Measurements from ENCODE around the gene LRRC59. TPM values are rescaled to one million over a fixed set of nuclear protein-coding genes. Genes with fewer than 3 reads are reported as not detected.

LRRC59 gene
- total RNA-seq (2022) (306 and 344 TPM in 2 replicates), Bru-seq, nascent RNA (percentile 97 among the genes with signal in this experiment), BruChase-seq, experiment 1, labeled RNA remaining after a 6-hour chase (percentile 98 among the genes with signal in this experiment), BruChase-seq, experiment 2, labeled RNA remaining after a 2-hour chase (percentile 97 among the genes with signal in this experiment)
- long read RNA-seq, transcript LRRC59-201 (7 exons, 2,910 nt) = major isoform, 547 of 617 reads
- long read RNA-seq, partial matches to known transcripts = 45 of 617 reads
- long read RNA-seq, other reads (novel, unspliced or antisense) = 25 of 617 reads

DNA sequence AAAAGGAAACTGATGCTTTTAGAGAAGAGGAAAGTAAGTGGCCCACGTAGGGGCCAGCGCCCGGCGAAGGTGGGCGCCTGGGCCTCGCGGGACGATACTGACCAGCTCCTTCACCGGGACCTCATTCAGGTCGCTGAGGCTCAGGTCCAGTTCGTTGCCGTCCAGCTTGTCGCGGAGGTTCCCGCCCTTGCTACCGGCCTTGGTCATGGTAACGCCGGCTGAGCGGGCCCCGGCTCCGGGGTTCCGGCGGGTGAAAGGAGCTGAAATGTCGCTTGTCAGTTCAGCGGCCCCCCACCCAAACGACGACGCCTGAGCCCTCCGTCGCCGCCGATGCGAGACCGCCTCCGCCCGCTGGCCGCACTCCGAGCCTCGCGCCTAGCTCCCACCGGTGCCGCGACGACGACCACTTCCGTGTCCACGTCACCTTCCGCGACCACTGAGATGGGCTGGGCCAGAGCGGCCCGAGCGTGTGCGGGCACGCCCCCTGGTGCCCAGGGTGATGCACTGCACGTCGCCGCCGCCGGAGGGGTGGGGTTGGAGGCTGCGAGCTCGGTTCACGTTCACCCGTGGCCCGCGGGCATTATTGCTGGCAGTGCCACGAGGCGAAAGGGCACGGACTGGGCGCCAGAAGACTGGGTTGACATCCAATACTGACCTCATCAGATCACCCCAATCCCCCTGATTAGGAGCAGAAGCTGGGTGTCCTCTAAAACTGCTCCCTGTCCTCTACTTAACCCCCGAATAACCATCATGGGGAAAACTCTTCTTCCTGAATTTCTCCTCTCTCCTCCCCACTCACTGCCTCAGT, at the start of gene LRRC59:
TSS of gene LRRC59 (minus strand) at position 413 of the 808 bp plus-strand sequence. CDS start at position 207, 206 bp downstream.
- H3K36me3 Mint-ChIP-seq (ENCODE audit: insufficient read depth, unreplicated experiment) = peaks cover 31% of the 10 kb centered on the region
- peak; percentile 82 for DNase-seq (ENCODE audit: unreplicated experiment)
- TF ChIP-seq CTCF (IDR thresholded peaks at IDR 0.05; ENCODE audit: unreplicated experiment) = peak; percentile 96
- H3K4me1 Mint-ChIP-seq (ENCODE audit: insufficient read depth, unreplicated experiment) = peaks cover 20% of the 10 kb centered on the region
- BruUV-seq (replicated peaks) = TSS peak; percentile 45
- no peaks in the 10 kb centered on the region for H3K9me3 Mint-ChIP-seq (ENCODE audit: unreplicated experiment)
- CTCF ChIA-PET = interaction anchor here (0.6 to 5.1 kb wide), 44 partner anchors 8 to 550 kb away, joined by 3 to 46 read pairs (median 5); partner anchors contain the start of genes ACSF2, EME1, MRPL27 and RSAD1
- POLR2A ChIA-PET = interaction anchor here (0.5 to 5.1 kb wide), 32 partner anchors 9 to 311 kb away, joined by 3 to 75 read pairs (median 6); partner anchors contain the start of genes ACSF2, ANKRD40, EME1 and MRPL27
- peak within 1 kb of the TSS; percentile 90 for H3K27ac Mint-ChIP-seq (ENCODE audit: low read depth, unreplicated experiment)
- peak within 1 kb of the TSS; percentile 96 for H3K4me3 Mint-ChIP-seq (ENCODE audit: unreplicated experiment)
- intact Hi-C loops (cut with micrococcal nuclease) = loop anchor here (1.0 kb wide), 1 partner anchor 197 kb away; no protein-coding TSS in a partner anchor
- H3K27me3 Mint-ChIP-seq (ENCODE audit: insufficient read depth, unreplicated experiment) = no peaks in the 10 kb centered on the region

- intact Hi-C loops (cut with micrococcal nuclease) = no loop called here
- no peak for TF ChIP-seq CTCF (IDR thresholded peaks at IDR 0.05; ENCODE audit: unreplicated experiment)
- no peaks in the 10 kb centered on the region for H3K9me3 Mint-ChIP-seq (ENCODE audit: unreplicated experiment)
- ChIA-PET CTCF (interaction anchor here (0.6 kb wide), 1 partner anchor 241 kb away, joined by 3 read pairs; no protein-coding TSS in a partner anchor), POLR2A (interaction anchor here (0.6 to 9.6 kb wide), 3 partner anchors 17 to 49 kb away, joined by 3 to 76 read pairs (median 3); partner anchors contain the start of gene ACSF2)
- H3K27ac Mint-ChIP-seq (ENCODE audit: low read depth, unreplicated experiment) = no peak overlapping the region
- H3K36me3 Mint-ChIP-seq (ENCODE audit: insufficient read depth, unreplicated experiment) = no peaks in the 10 kb centered on the region
- H3K4me1 Mint-ChIP-seq (ENCODE audit: insufficient read depth, unreplicated experiment) = peaks cover 14% of the 10 kb centered on the region
- no peaks in the 10 kb centered on the region for H3K27me3 Mint-ChIP-seq (ENCODE audit: insufficient read depth, unreplicated experiment)
- no peak overlapping the region for H3K4me3 Mint-ChIP-seq (ENCODE audit: unreplicated experiment)
- DNase-seq (ENCODE audit: unreplicated experiment) = no peak
- no TSS peak for BruUV-seq (replicated peaks)
Observed at GRCh38 chr17:50445730-50446325, 48.5 kb upstream of the LRRC59 start.

DNA sequence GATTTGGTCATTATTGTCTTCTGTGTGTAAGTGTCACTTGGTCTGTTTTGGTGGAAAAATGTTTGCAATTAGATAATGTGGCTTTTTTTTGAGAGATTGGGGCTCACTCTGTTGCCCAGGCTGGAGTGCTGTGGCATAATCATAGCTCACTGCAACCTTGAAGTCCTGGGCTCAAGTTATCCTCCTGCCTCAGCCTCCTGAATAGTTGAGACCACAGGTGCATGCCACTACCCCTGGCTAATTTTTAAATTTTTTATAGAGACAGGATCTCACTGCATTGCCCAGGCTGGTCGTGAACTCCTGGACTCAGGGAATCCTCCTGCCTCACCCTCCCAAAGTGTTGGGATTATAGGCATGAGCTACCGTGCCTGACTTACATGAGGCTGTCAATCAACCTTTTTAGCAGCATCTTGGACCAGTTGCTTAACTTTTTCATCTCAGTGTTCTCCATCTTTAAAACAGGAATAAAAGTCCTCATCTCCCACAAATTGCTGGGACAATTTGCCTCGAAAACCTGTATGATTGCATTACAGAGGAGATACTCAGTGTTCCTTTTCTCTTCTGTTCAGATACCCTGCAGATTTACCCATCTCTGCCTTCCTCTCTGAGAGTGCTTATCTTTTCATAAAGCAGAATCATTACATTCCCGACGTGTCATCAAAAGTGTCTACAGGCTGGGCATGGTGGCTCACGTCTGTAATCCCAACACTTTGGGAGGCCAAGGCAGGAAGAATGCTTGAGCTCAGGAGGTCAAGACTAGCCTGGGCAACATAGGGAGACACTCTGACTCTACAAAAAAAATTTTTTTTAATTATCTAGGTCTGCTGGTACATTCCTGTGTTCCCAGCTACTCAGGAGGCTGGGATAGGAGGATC, 47.8 kb upstream of the LRRC59 start:
- Mint-ChIP-seq H3K36me3 (ENCODE audit: insufficient read depth, unreplicated experiment) (peaks cover 5% of the 10 kb centered on the region), H3K9me3 (ENCODE audit: unreplicated experiment) (no peaks in the 10 kb centered on the region), H3K4me3 (ENCODE audit: unreplicated experiment) (no peak overlapping the region), H3K27ac (ENCODE audit: low read depth, unreplicated experiment) (no peak overlapping the region), H3K27me3 (ENCODE audit: insufficient read depth, unreplicated experiment) (no peaks in the 10 kb centered on the region), H3K4me1 (ENCODE audit: insufficient read depth, unreplicated experiment) (peaks cover 18% of the 10 kb centered on the region)
- BruUV-seq (replicated peaks) = no TSS peak
- intact Hi-C loops (cut with micrococcal nuclease) = no loop called here
- CTCF ChIA-PET = interaction anchor here (0.6 to 1.2 kb wide), 3 partner anchors 9 to 242 kb away, joined by 3 read pairs; no protein-coding TSS in a partner anchor
- POLR2A ChIA-PET = interaction anchor here (0.6 to 9.6 kb wide), 4 partner anchors 12 to 97 kb away, joined by 3 to 76 read pairs (median 4); partner anchors contain the start of gene ACSF2
- no peak for TF ChIP-seq CTCF (IDR thresholded peaks at IDR 0.05; ENCODE audit: unreplicated experiment)
- no peak for DNase-seq (ENCODE audit: unreplicated experiment)
